OCI-LY1 (cell line): ENCODE data around the gene RBMX2.

Experiments
- H2AFZ ChIP-seq: fragments of 200-600 bp; sonication (generic), shearing (Covaris generic); 2 replicates; pipeline ENCODE4 v1.6.0; 2014; ENCODE audit warnings: antibody characterized with exemption, mild to moderate bottlenecking, low read length
- H3F3A ChIP-seq: fragments of 200-600 bp; sonication (generic), shearing (Covaris generic); 2 replicates; pipeline ENCODE4 v1.6.0; 2014; ENCODE audit warnings: mild to moderate bottlenecking, antibody characterized with exemption, low read length, moderate library complexity; ENCODE audit not compliant: insufficient read depth
- H3K27ac ChIP-seq: fragments of 200-600 bp; sonication (generic); 2 replicates; pipeline ENCODE4 v1.5.1; 2014; ENCODE audit warnings: low read length, mixed run types, mild to moderate bottlenecking, low read depth; ENCODE audit not compliant: poor library complexity, severe bottlenecking
- H3K27me3 ChIP-seq: fragments of 200-600 bp; sonication (generic); 2 replicates; pipeline ENCODE4 v1.6.0; 2014; ENCODE audit warnings: antibody characterized with exemption, mild to moderate bottlenecking, low read length, moderate library complexity; ENCODE audit not compliant: insufficient read depth
- H3K36me3 ChIP-seq: fragments of 200-600 bp; sonication (generic); 2 replicates; pipeline ENCODE4 v1.6.1; 2014; ENCODE audit warnings: mild to moderate bottlenecking, antibody characterized with exemption, low read length, moderate library complexity, mixed read lengths; ENCODE audit not compliant: insufficient read depth
- H3K4me1 ChIP-seq: fragments of 200-600 bp; sonication (generic); 2 replicates; pipeline ENCODE4 v1.5.1; 2014; ENCODE audit warnings: mild to moderate bottlenecking, low read length, moderate library complexity; ENCODE audit not compliant: insufficient read depth, severe bottlenecking
- H3K4me2 ChIP-seq: fragments of 200-600 bp; sonication (generic), shearing (Covaris generic); 2 replicates; pipeline ENCODE4 v1.6.1; 2014; ENCODE audit warnings: low read length
- H3K4me3 ChIP-seq: fragments of 200-600 bp; sonication (generic); 2 replicates; pipeline ENCODE4 v1.5.1; 2014; ENCODE audit warnings: low read length, low read depth, mild to moderate bottlenecking, mixed read lengths; ENCODE audit not compliant: poor library complexity, severe bottlenecking
- H3K79me2 ChIP-seq: fragments of 200-600 bp; shearing (Covaris generic); 2 replicates; pipeline ENCODE4 v1.6.1; 2016; ENCODE audit warnings: mixed run types, low read length, mixed read lengths; ENCODE audit not compliant: insufficient read depth
- H3K9ac ChIP-seq: fragments of 200-600 bp; sonication (generic), shearing (Covaris generic); 2 replicates; pipeline ENCODE4 v1.6.1; 2014; ENCODE audit warnings: mild to moderate bottlenecking, low read length, mixed read lengths
- H3K9me2 ChIP-seq: fragments of 200-600 bp; sonication (generic), shearing (Covaris generic); 2 replicates; pipeline ENCODE4 v1.6.1; 2014; ENCODE audit warnings: low read depth, mild to moderate bottlenecking, low read length, mixed read lengths
- H3K9me3 ChIP-seq: fragments of 200-600 bp; shearing (Covaris generic); 2 replicates; pipeline ENCODE4 v1.6.1; 2014; ENCODE audit warnings: low read length, mixed read lengths
- H4K20me1 ChIP-seq: fragments of 200-600 bp; sonication (generic), shearing (Covaris generic); 2 replicates; pipeline ENCODE4 v1.6.0; 2016; ENCODE audit warnings: mild to moderate bottlenecking, low read length; ENCODE audit not compliant: insufficient read depth
- EZH2 ChIP-seq: fragments of 200-600 bp; sonication (generic), shearing (Covaris generic); IDR thresholded peaks from 2 replicates; pipeline ENCODE4 v1.8.0; 2017; ENCODE audit warnings: borderline replicate concordance, mixed run types, mild to moderate bottlenecking, antibody characterized with exemption, low read length, moderate library complexity, mixed read lengths
- TF ChIP-seq, protein P1 (sequence below): fragments of 200-600 bp; sonication (generic), shearing (Covaris generic); IDR thresholded peaks from 2 replicates; pipeline ENCODE4 v1.5.1; 2017; ENCODE audit warnings: mild to moderate bottlenecking, antibody characterized with exemption, low read length, moderate library complexity, mixed read lengths

Gene RBMX2

DNA sequence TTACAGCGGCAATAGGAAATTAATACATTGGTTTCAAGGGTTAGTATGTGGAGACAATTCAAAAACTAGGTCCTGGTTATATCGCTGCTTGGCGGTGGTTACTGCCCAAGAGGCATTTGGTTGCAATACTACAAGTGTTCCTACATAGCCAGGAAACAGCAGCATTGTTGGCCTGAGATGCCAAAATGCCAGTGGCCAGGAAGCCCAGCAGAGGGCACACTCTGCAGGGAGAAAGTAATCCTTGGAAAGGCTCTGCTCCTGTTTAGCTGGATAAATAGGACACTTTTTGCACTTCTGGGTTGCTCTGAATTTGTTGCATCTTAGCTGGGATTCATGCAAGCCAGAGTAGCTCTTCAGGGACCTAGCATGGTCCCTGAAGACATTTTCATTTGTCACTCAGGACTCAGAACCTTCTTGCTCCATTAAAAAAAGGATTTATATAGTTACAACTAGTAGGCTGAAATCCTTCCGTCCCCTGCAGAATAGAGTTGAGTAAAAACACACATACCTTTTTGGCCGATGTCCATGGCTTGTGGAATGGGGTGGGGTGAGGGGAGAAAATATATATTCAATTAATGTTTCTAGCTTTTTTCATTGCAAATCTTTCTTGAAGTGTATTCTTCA is 8.2 kb upstream of the RBMX2 start:
- H3K79me2 ChIP-seq: no peaks in the 10 kb centered on the region
- H3K27ac ChIP-seq: no peak overlapping the region
- no peaks in the 10 kb centered on the region for H4K20me1 ChIP-seq
- H3F3A ChIP-seq: no peaks in the 10 kb centered on the region
- H2AFZ ChIP-seq: no peak overlapping the region
- no peaks in the 10 kb centered on the region for H3K4me1 ChIP-seq
- no peaks in the 10 kb centered on the region for H3K9me2 ChIP-seq
- no peak overlapping the region for H3K4me3 ChIP-seq
- no peak overlapping the region for H3K4me2 ChIP-seq
- H3K9me3 ChIP-seq: no peaks in the 10 kb centered on the region
- TF ChIP-seq EZH2: no peak
- TF ChIP-seq, protein P1, sequence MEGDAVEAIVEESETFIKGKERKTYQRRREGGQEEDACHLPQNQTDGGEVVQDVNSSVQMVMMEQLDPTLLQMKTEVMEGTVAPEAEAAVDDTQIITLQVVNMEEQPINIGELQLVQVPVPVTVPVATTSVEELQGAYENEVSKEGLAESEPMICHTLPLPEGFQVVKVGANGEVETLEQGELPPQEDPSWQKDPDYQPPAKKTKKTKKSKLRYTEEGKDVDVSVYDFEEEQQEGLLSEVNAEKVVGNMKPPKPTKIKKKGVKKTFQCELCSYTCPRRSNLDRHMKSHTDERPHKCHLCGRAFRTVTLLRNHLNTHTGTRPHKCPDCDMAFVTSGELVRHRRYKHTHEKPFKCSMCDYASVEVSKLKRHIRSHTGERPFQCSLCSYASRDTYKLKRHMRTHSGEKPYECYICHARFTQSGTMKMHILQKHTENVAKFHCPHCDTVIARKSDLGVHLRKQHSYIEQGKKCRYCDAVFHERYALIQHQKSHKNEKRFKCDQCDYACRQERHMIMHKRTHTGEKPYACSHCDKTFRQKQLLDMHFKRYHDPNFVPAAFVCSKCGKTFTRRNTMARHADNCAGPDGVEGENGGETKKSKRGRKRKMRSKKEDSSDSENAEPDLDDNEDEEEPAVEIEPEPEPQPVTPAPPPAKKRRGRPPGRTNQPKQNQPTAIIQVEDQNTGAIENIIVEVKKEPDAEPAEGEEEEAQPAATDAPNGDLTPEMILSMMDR: peak; percentile 44; the same call in 1 of the 2 replicates
- no peak overlapping the region for H3K9ac ChIP-seq
- H3K27me3 ChIP-seq: no peaks in the 10 kb centered on the region
- no peaks in the 10 kb centered on the region for H3K36me3 ChIP-seq

DNA sequence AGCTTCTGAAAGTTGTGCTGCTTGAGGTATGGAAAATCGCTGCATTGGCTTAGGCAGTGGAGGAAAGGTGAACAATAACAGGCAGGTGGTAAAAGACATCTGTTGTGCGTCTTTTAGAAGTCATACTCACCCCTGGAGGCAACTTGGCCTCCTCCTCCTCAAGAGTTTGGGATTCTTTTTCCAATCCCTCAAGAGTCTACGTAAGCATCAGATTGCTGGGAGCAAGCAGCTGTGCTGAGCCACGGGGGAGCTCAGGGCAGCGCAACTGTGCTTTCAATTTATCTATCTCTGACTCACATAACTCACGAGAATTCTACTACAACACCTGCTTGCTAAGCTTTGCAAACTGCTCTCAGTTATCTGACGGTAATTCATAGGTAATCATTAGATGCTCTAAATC is 6.4 kb upstream of the RBMX2 start:
- H3K9me2 ChIP-seq: no peaks in the 10 kb centered on the region

DNA sequence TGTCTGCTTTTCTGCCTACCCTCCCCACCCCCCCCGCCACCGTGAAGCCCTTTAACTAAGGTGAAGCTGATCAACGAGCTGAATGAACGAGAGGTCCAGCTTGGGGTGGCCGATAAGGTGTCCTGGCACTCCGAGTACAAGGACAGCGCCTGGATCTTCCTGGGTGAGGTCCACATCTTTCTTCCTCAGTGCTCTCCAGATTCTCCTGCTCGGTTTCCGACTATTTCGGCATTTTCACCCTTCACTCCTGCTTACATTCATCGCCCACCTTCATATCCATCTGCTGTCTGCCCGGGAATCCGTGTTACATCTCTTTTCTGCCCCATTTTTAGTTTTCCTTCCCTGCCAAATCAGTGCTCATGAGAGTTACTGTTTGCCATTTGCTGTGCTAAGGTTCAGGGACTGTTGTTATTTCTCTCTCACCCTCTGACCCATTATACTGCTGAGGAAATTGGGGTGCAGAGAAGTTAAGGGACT is 459 bp downstream of the RBMX2 start:
- H2AFZ ChIP-seq: no peak overlapping the region
- no peaks in the 10 kb centered on the region for H3K9me2 ChIP-seq
- H3K4me1 ChIP-seq: peaks cover 15% of the 10 kb centered on the region
- peak overlapping the region; percentile 92 for H3K4me3 ChIP-seq
- H3K36me3 ChIP-seq: peaks cover 14% of the 10 kb centered on the region; the same call in 1 of the 2 replicates
- H3F3A ChIP-seq: no peaks in the 10 kb centered on the region
- no peaks in the 10 kb centered on the region for H3K27me3 ChIP-seq
- no peaks in the 10 kb centered on the region for H3K9me3 ChIP-seq
- TF ChIP-seq, protein P1: no peak
- TF ChIP-seq EZH2: no peak
- no peaks in the 10 kb centered on the region for H4K20me1 ChIP-seq
- H3K27ac ChIP-seq: no peak overlapping the region
- H3K79me2 ChIP-seq: 0 out of 2 replicates have a peak, but pooled peaks cover 6% of the 10 kb centered on the region
- H3K4me2 ChIP-seq: peak overlapping the region; percentile 98
- peak overlapping the region; percentile 89 for H3K9ac ChIP-seq

More for the DNA sequence above, 6.4 kb upstream of the RBMX2 start:
- Histone ChIP-seq H2AFZ (no peak overlapping the region), H3K36me3 (no peaks in the 10 kb centered on the region), H3K4me3 (no peak overlapping the region), H3K4me2 (no peak overlapping the region), H3F3A (no peaks in the 10 kb centered on the region), H3K27me3 (no peaks in the 10 kb centered on the region), H3K79me2 (no peaks in the 10 kb centered on the region), H3K4me1 (no peaks in the 10 kb centered on the region), H4K20me1 (no peaks in the 10 kb centered on the region), H3K9me3 (no peaks in the 10 kb centered on the region), H3K27ac (no peak overlapping the region), H3K9ac (no peak overlapping the region)
- TF ChIP-seq, protein P1: no peak
- no peak for TF ChIP-seq EZH2
